HG03565 (cell line): Measurements from ENCODE around the gene ARHGAP21.

Source experiments
- ATAC-seq: cut with Tn5 transposase; IDR thresholded peaks from one replicate; pipeline ENCODE4 v1.9.1; 2021; ENCODE audit warnings: mild to moderate bottlenecking, moderate library complexity; ENCODE audit not compliant: unreplicated experiment

The ARHGAP21 gene

GRCh38 chr10:24544776-24545175 lies 178.9 kb downstream of the ARHGAP21 start:
- ATAC-seq = no peak

GRCh38 chr10:24542314-24543270 lies 181.1 kb downstream of the ARHGAP21 start:
- ATAC-seq = no peak

GRCh38 chr10:24541239-24541753 lies 182.4 kb downstream of the ARHGAP21 start:
- no peak for ATAC-seq

GRCh38 chr10:24536636-24537035 lies 187.1 kb downstream of the ARHGAP21 start:
- ATAC-seq = no peak

- no peak for ATAC-seq
Measured at GRCh38 chr10:24533981-24534380, 189.7 kb downstream of the ARHGAP21 start.
